GM12892 (cell line): ENCODE measurements around the gene G3BP1.

ENCODE experiments used
- POLR2A ChIP-seq: IDR thresholded peaks from 2 replicates; pipeline ENCODE4 v1.6.1; 2011; ENCODE audit warnings: low read depth, low read length, control low read depth
- POLR2AphosphoS5 ChIP-seq: IDR thresholded peaks from 2 replicates; pipeline ENCODE4 v1.6.1; 2011; ENCODE audit warnings: low read depth, low read length, control low read depth
- TAF1 ChIP-seq: IDR thresholded peaks from 2 replicates; pipeline ENCODE4 v1.6.1; 2011; ENCODE audit warnings: low read depth, mild to moderate bottlenecking, control low read depth, low read length, borderline replicate concordance

DNA sequence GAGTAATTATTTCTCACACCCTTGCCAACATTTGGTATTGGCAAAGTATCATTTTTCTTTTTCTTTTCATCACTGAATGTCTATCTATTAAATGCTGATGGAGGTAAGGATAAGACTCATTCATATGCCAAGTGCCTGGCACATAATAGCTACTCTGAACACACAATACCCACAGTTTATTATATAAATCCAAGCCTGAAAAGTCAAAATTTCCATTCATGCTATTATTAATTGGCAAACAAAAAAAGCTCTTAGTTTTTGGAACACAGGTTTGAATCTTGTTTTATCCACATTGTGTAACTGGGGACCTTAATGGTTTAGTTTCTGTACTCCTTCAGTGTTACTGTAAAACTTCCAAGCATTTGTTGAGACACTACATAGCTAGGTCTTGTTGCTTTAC is 7.0 kb upstream of the G3BP1 start:
- TF ChIP-seq POLR2A (no peak), TAF1 (no peak), POLR2AphosphoS5 (no peak)
